Measurements from ENCODE around the gene ECE1.

ECE1 gene

GRCh38 chr1:21308847-21309652 is 18.8 kb upstream of the ECE1 start:
- Histone ChIP-seq H2BK15ac (ENCODE audit: low read length) (peak overlapping the region; percentile 17), H2BK120ac (ENCODE audit: low read depth, low read length) (no peak overlapping the region), H2AFZ (ENCODE audit: low read length) (no peak overlapping the region), H3K27ac (replicated peaks; ENCODE audit: low read length) (no peak overlapping the region), H4K91ac (ENCODE audit: low read depth, low read length, poor library complexity) (no peak overlapping the region), H3K9me3 (replicated peaks in 1 of 2; ENCODE audit: control insufficient read depth in 2 of 2, insufficient read depth in 1 of 2, low read depth in 1 of 2, low read length in 2 of 2) (peaks cover 0 to 2% of the 10 kb centered on the region in 2 donors), H3K9ac (ENCODE audit: low read depth, low read length, poor library complexity) (no peak overlapping the region), H3K18ac (ENCODE audit: low read length) (peak overlapping the region; percentile 21), H3K4ac (ENCODE audit: low read length) (no peak overlapping the region), H3K36me3 (replicated peaks in 1 of 2; ENCODE audit: control insufficient read depth in 2 of 2, insufficient read depth in 2 of 2, low read length in 2 of 2) (no peaks in the 10 kb centered on the region), H3K14ac (ENCODE audit: low read length) (no peak overlapping the region), H3K23ac (ENCODE audit: low read depth, low read length, poor library complexity) (no peak overlapping the region), H3K4me3 (ENCODE audit: low read length in 2 of 2) (no peak overlapping the region), H3K4me2 (ENCODE audit: insufficient read depth, low read length, poor library complexity, severe bottlenecking) (no peak overlapping the region), H3K4me1 (ENCODE audit: control insufficient read depth in 2 of 2, insufficient read depth in 1 of 2, low read depth in 1 of 2, low read length in 2 of 2) (peaks cover 37 to 39% of the 10 kb centered on the region in 2 donors), H2BK12ac (ENCODE audit: low read length) (no peak overlapping the region), H4K8ac (ENCODE audit: low read depth, low read length) (no peak overlapping the region), H2BK5ac (ENCODE audit: low read length) (no peak overlapping the region), H2AK5ac (ENCODE audit: low read depth, low read length) (no peak overlapping the region), H3K27me3 (ENCODE audit: control insufficient read depth in 3 of 3, insufficient read depth in 3 of 3, low read depth in 1 of 3, low read length in 3 of 3) (no peaks in the 10 kb centered on the region), H3K79me1 (ENCODE audit: low read depth, low read length) (no peaks in the 10 kb centered on the region)
- no peak for DNase-seq (ENCODE audit: low spot score)
- WGBS, 2 donors (ENCODE audit: extremely low coverage in 2 of 2, insufficient read length in 2 of 2, insufficient replicate concordance in 1 of 2): no CpG with 5 or more reads among the region's 9 CpGs

GRCh38 chr1:21308330-21308729 is 18.1 kb upstream of the ECE1 start:
- Histone ChIP-seq H3K36me3 (replicated peaks in 1 of 2; ENCODE audit: control insufficient read depth in 2 of 2, insufficient read depth in 2 of 2, low read length in 2 of 2) (no peaks in the 10 kb centered on the region), H4K8ac (ENCODE audit: low read depth, low read length) (no peak overlapping the region), H3K9me3 (replicated peaks in 1 of 2; ENCODE audit: control insufficient read depth in 2 of 2, insufficient read depth in 1 of 2, low read depth in 1 of 2, low read length in 2 of 2) (peaks cover 0 to 2% of the 10 kb centered on the region in 2 donors), H3K9ac (ENCODE audit: low read depth, low read length, poor library complexity) (no peak overlapping the region), H3K23ac (ENCODE audit: low read depth, low read length, poor library complexity) (no peak overlapping the region), H3K4me1 (ENCODE audit: control insufficient read depth in 2 of 2, insufficient read depth in 1 of 2, low read depth in 1 of 2, low read length in 2 of 2) (peaks cover 31 to 32% of the 10 kb centered on the region in 2 donors), H3K4me2 (ENCODE audit: insufficient read depth, low read length, poor library complexity, severe bottlenecking) (no peak overlapping the region), H2AFZ (ENCODE audit: low read length) (no peak overlapping the region), H3K4ac (ENCODE audit: low read length) (no peak overlapping the region), H3K4me3 (ENCODE audit: low read length in 2 of 2) (no peak overlapping the region), H3K18ac (ENCODE audit: low read length) (peak overlapping the region; percentile 21), H3K79me1 (ENCODE audit: low read depth, low read length) (no peaks in the 10 kb centered on the region), H3K14ac (ENCODE audit: low read length) (no peak overlapping the region), H3K27me3 (ENCODE audit: control insufficient read depth in 3 of 3, insufficient read depth in 3 of 3, low read depth in 1 of 3, low read length in 3 of 3) (no peaks in the 10 kb centered on the region), H3K27ac (replicated peaks; ENCODE audit: low read length) (no peak overlapping the region), H2BK120ac (ENCODE audit: low read depth, low read length) (no peak overlapping the region), H2BK5ac (ENCODE audit: low read length) (no peak overlapping the region), H2BK12ac (ENCODE audit: low read length) (no peak overlapping the region), H2AK5ac (ENCODE audit: low read depth, low read length) (no peak overlapping the region), H2BK15ac (ENCODE audit: low read length) (no peak overlapping the region), H4K91ac (ENCODE audit: low read depth, low read length, poor library complexity) (no peak overlapping the region)
- WGBS, 2 donors (ENCODE audit: extremely low coverage in 2 of 2, insufficient read length in 2 of 2, insufficient replicate concordance in 1 of 2): no CpG with 5 or more reads among the region's 5 CpGs
- DNase-seq (ENCODE audit: low spot score): no peak

GRCh38 chr1:21307663-21308305 is 17.5 kb upstream of the ECE1 start:
- no CpG with 5 or more reads among the region's 6 CpGs for WGBS, 2 donors (ENCODE audit: extremely low coverage in 2 of 2, insufficient read length in 2 of 2, insufficient replicate concordance in 1 of 2)
- Histone ChIP-seq H3K36me3 (replicated peaks in 1 of 2; ENCODE audit: control insufficient read depth in 2 of 2, insufficient read depth in 2 of 2, low read length in 2 of 2) (no peaks in the 10 kb centered on the region), H3K27ac (replicated peaks; ENCODE audit: low read length) (no peak overlapping the region)

GRCh38 chr1:21307210-21307609 is 16.9 kb upstream of the ECE1 start:
- no peak overlapping the region for H2AFZ ChIP-seq (ENCODE audit: low read length)
- peak overlapping the region; percentile 15 for H2AK5ac ChIP-seq (ENCODE audit: low read depth, low read length)
- H3K27ac ChIP-seq (replicated peaks; ENCODE audit: low read length): no peak overlapping the region
- H2BK5ac ChIP-seq (ENCODE audit: low read length): no peak overlapping the region
- H2BK120ac ChIP-seq (ENCODE audit: low read depth, low read length): no peak overlapping the region
- H3K18ac ChIP-seq (ENCODE audit: low read length): no peak overlapping the region
- peak overlapping the region; percentile 11 for H4K91ac ChIP-seq (ENCODE audit: low read depth, low read length, poor library complexity)
- H3K36me3 ChIP-seq (replicated peaks in 1 of 2; ENCODE audit: control insufficient read depth in 2 of 2, insufficient read depth in 2 of 2, low read length in 2 of 2): no peaks in the 10 kb centered on the region
- no peaks in the 10 kb centered on the region for H3K79me1 ChIP-seq (ENCODE audit: low read depth, low read length)
- no peak overlapping the region for H3K9ac ChIP-seq (ENCODE audit: low read depth, low read length, poor library complexity)
- no peaks in the 10 kb centered on the region for H3K27me3 ChIP-seq (ENCODE audit: control insufficient read depth in 3 of 3, insufficient read depth in 3 of 3, low read depth in 1 of 3, low read length in 3 of 3)
- no CpG with 5 or more reads among the region's 7 CpGs for WGBS, 2 donors (ENCODE audit: extremely low coverage in 2 of 2, insufficient read length in 2 of 2, insufficient replicate concordance in 1 of 2)
- H3K23ac ChIP-seq (ENCODE audit: low read depth, low read length, poor library complexity): no peak overlapping the region
- H3K14ac ChIP-seq (ENCODE audit: low read length): no peak overlapping the region
- no peak overlapping the region for H3K4me2 ChIP-seq (ENCODE audit: insufficient read depth, low read length, poor library complexity, severe bottlenecking)
- no peak overlapping the region for H3K4ac ChIP-seq (ENCODE audit: low read length)
- H3K4me3 ChIP-seq (ENCODE audit: low read length in 2 of 2): no peak overlapping the region
- no peak overlapping the region for H2BK12ac ChIP-seq (ENCODE audit: low read length)
- no peak overlapping the region for H2BK15ac ChIP-seq (ENCODE audit: low read length)
- H3K9me3 ChIP-seq (replicated peaks in 1 of 2; ENCODE audit: control insufficient read depth in 2 of 2, insufficient read depth in 1 of 2, low read depth in 1 of 2, low read length in 2 of 2): peaks cover 0 to 2% of the 10 kb centered on the region in 2 donors
- DNase-seq (ENCODE audit: low spot score): no peak
- peaks cover 25 to 28% of the 10 kb centered on the region in 2 donors for H3K4me1 ChIP-seq (ENCODE audit: control insufficient read depth in 2 of 2, insufficient read depth in 1 of 2, low read depth in 1 of 2, low read length in 2 of 2)
- H4K8ac ChIP-seq (ENCODE audit: low read depth, low read length): no peak overlapping the region

More at GRCh38 chr1:21307663-21308305, 17.5 kb upstream of the ECE1 start:
- H2BK5ac ChIP-seq (ENCODE audit: low read length): no peak overlapping the region
- peaks cover 26 to 28% of the 10 kb centered on the region in 2 donors for H3K4me1 ChIP-seq (ENCODE audit: control insufficient read depth in 2 of 2, insufficient read depth in 1 of 2, low read depth in 1 of 2, low read length in 2 of 2)
- H2AFZ ChIP-seq (ENCODE audit: low read length): no peak overlapping the region
- H3K79me1 ChIP-seq (ENCODE audit: low read depth, low read length): no peaks in the 10 kb centered on the region
- peaks cover 0 to 2% of the 10 kb centered on the region in 2 donors for H3K9me3 ChIP-seq (replicated peaks in 1 of 2; ENCODE audit: control insufficient read depth in 2 of 2, insufficient read depth in 1 of 2, low read depth in 1 of 2, low read length in 2 of 2)
- no peak overlapping the region for H4K8ac ChIP-seq (ENCODE audit: low read depth, low read length)
- no peak for DNase-seq (ENCODE audit: low spot score)
- no peak overlapping the region for H3K4ac ChIP-seq (ENCODE audit: low read length)
- no peaks in the 10 kb centered on the region for H3K27me3 ChIP-seq (ENCODE audit: control insufficient read depth in 3 of 3, insufficient read depth in 3 of 3, low read depth in 1 of 3, low read length in 3 of 3)
- no peak overlapping the region for H2BK12ac ChIP-seq (ENCODE audit: low read length)
- H3K14ac ChIP-seq (ENCODE audit: low read length): no peak overlapping the region
- no peak overlapping the region for H3K23ac ChIP-seq (ENCODE audit: low read depth, low read length, poor library complexity)
- H3K9ac ChIP-seq (ENCODE audit: low read depth, low read length, poor library complexity): no peak overlapping the region
- no peak overlapping the region for H3K4me3 ChIP-seq (ENCODE audit: low read length in 2 of 2)
- no peak overlapping the region for H3K18ac ChIP-seq (ENCODE audit: low read length)
- H4K91ac ChIP-seq (ENCODE audit: low read depth, low read length, poor library complexity): no peak overlapping the region
- no peak overlapping the region for H2AK5ac ChIP-seq (ENCODE audit: low read depth, low read length)
- no peak overlapping the region for H3K4me2 ChIP-seq (ENCODE audit: insufficient read depth, low read length, poor library complexity, severe bottlenecking)
- no peak overlapping the region for H2BK15ac ChIP-seq (ENCODE audit: low read length)
- no peak overlapping the region for H2BK120ac ChIP-seq (ENCODE audit: low read depth, low read length)

Measured in neuronal stem cell (in vitro differentiated cells).